ENCODE data around the gene C2CD4D.

Gene C2CD4D

GRCh38 chr1:151833172-151833900, 6.3 kb downstream of the C2CD4D start:
- DNase-seq (ENCODE audit: low spot score): no peak

GRCh38 chr1:151832318-151832980, 7.2 kb downstream of the C2CD4D start:
- no peak for DNase-seq (ENCODE audit: low spot score)

GRCh38 chr1:151831605-151832004, 8.0 kb downstream of the C2CD4D start, which contains the start of gene RORC:
Gene RORC (minus strand): TSS chr1:151831802. CDS start chr1:151831764, 38 bp downstream.
- DNase-seq (ENCODE audit: low spot score): no peak

GRCh38 chr1:151831256-151831591, 8.4 kb downstream of the C2CD4D start:
- no peak for DNase-seq (ENCODE audit: low spot score)

- DNase-seq (ENCODE audit: low spot score): no peak
These were observed 9.6 kb downstream of the C2CD4D start for GRCh38 chr1:151830055-151830454.

- DNase-seq (ENCODE audit: low spot score): no peak
These were observed 10.1 kb downstream of the C2CD4D start for GRCh38 chr1:151829352-151830046.

- no peak for DNase-seq (ENCODE audit: low spot score)
These were observed 10.7 kb downstream of the C2CD4D start for GRCh38 chr1:151828921-151829320.

- no peak for DNase-seq (ENCODE audit: low spot score)
These were observed 11.8 kb downstream of the C2CD4D start for GRCh38 chr1:151827853-151828252.

GRCh38 chr1:151825751-151826660, 13.6 kb downstream of the C2CD4D start:
- DNase-seq (ENCODE audit: low spot score): no peak

GRCh38 chr1:151825204-151825603, 14.4 kb downstream of the C2CD4D start:
- no peak for DNase-seq (ENCODE audit: low spot score)

- no peak for DNase-seq (ENCODE audit: low spot score)
These were observed 16.4 kb downstream of the C2CD4D start for GRCh38 chr1:151823175-151823574.

GRCh38 chr1:151822404-151822803, 17.2 kb downstream of the C2CD4D start:
- DNase-seq (ENCODE audit: low spot score): no peak

- DNase-seq (ENCODE audit: low spot score): no peak
These were observed 18.7 kb downstream of the C2CD4D start for GRCh38 chr1:151820940-151821339.

GRCh38 chr1:151819976-151820623, 19.5 kb downstream of the C2CD4D start:
- DNase-seq (ENCODE audit: low spot score): no peak

- DNase-seq (ENCODE audit: low spot score): no peak
These were observed 20.3 kb downstream of the C2CD4D start for GRCh38 chr1:151819227-151819835.

GRCh38 chr1:151817353-151817730, 22.3 kb downstream of the C2CD4D start:
- no peak for DNase-seq (ENCODE audit: low spot score)

- DNase-seq (ENCODE audit: low spot score): no peak
These were observed 22.9 kb downstream of the C2CD4D start for GRCh38 chr1:151816548-151817352.

GRCh38 chr1:151815716-151816327, 23.8 kb downstream of the C2CD4D start:
- DNase-seq (ENCODE audit: low spot score): peak; percentile 49

- DNase-seq (ENCODE audit: low spot score): no peak
These were observed 24.6 kb downstream of the C2CD4D start for GRCh38 chr1:151814971-151815545.
